ENCODE results near the gene PTGIS.

Gene PTGIS

DNA sequence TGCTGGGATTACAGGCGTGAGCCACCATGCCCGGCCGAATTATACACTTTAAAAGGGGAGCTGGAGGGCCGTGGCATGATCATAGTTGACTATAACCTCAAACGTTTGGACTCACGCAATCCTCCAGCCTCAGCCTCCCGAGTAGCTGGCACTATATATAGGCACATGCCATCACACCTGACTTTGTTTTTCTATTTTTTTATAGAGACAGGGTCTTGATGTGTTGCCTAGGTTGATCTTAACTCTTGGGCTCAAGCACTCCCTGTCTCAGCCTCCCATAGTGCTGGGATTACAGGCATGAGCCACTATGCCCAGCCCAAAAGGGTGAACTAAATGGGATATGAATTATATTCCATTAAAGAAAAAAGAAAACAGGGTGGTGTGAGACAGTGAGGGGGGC, 7.8 kb downstream of the PTGIS start:
- DNase-seq = no peak

GRCh38 chr20:49559411-49560081, 8.4 kb downstream of the PTGIS start:
- no peak for DNase-seq

GRCh38 chr20:49558826-49559225, 9.1 kb downstream of the PTGIS start:
- DNase-seq = no peak

DNA sequence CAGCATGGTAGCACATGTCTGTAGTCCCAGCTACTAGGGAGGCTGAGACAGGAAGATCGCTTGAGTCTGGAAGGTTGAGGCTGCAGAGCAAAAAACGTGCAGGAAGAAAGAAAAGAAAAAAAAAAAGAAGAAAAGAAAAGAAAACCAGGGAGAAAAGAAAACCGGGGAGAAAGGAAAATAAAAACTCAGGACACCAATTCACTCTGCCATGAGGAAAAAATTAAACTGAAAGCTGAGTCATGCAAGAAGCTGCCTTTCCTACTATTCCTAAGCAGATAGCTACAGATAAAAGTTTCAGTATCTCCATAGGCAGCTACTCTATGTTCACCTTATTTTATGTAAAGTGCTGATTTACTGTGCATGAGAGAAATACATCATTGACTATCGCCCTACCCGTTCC, 10.5 kb downstream of the PTGIS start:
- DNase-seq = no peak

DNA sequence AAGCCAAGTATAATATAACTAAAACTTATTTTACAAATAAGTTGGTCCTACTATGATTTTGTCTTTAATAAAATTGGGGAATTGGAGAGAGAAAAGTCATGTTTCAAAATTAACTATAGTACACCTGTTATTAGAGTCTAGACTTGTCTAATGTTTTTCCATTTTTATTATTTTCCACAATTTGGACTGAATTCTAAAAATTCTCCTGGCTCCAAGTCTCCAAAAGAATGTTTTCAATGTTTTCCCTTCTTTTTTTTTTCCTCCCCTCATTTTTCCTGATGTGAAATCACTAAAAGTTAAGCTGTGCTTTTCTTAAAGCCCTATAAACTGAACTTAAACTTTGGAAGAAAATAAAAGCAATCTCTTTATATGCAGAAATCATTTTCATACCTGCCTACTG, 11.3 kb downstream of the PTGIS start:
- DNase-seq = no peak

DNA sequence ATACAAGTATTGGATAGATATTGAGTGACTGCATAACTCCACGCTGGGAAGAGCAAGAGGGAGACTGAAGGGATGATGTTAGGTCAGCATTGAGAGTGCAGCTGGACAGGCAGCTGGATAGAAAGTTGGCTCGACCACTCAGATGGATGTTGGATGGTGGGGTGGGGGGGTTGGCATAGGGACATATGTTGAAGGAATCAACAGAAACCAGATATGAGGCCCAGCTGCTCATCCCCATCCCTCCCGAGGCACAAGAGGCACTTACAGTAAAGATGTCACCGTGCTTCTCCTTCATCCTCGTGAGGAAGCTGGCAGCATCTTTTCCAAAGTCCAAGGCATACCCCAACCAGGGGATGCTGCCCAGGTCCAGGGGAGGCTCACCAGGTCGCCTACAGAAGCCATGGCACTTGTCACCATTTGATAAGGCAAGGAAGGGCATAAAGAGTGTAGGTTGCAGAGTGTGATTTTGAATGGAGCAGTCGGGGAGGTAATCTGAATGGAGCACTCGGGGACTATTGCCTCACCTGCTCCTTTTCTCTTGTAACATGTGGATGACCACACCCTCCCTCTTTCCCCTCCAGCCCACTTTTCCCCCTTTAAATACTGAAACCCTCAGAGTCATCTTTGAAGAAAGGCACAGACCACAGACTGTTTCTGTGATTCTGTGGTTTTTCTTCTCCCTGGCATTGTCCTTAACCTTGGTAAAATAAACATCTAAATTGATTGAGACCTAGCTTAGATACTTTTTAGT, 18.0 kb downstream of the PTGIS start:
- peak; percentile 66 for DNase-seq

- no peak for DNase-seq
Observed at GRCh38 chr20:49548371-49548947, 19.5 kb downstream of the PTGIS start.

- no peak for DNase-seq
Observed at GRCh38 chr20:49545572-49545971, 22.4 kb downstream of the PTGIS start.

DNA sequence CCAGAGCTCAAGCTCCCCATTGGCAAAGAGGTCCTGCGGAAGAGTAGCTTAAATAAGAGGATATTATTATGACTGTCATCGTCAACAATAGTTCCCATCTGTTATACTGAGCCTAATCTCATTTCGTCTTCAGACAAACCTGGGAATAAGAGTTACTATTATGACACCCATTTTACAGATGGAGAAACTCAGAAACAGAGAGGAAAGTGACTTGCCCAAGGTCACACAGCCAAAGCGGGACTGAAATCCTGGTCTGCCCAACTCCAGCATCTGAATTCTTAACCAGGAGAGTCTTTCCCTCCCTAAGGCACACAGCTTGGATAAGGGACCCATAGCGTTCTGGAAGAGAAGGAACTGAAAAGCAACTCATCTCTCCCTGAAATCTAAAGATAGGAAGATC, 23.4 kb downstream of the PTGIS start:
- no peak for DNase-seq

DNA sequence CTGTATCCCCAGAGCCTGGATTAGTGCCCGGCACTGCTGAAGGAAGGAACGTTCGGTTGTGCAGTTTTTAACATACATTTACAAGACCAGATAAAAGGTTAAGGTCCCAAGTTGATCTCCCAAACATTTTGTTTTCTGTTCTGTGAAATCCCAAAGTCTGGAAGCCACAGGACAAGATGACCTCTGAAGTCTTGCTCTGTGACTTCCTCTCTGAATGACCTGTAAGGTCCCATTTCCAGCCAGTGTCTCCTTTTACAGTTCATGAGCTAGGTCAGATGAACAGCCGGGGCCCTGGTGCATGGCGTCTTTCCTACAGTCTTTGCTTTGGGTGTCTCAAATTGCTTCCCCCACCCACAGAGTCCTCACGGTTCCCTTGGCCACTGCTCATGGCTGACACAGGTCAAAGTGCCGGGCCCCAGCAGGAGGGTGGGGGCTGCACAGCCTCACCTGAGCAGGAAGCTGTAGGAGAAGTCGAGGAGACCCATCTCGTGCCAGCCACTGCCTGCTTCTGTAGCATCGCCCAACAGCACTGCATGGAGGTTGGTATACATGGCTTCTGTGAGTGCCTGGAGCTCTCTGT, 24.0 kb downstream of the PTGIS start:
- no peak for DNase-seq

- no peak for DNase-seq
Observed at GRCh38 chr20:49543071-49543857, 24.7 kb downstream of the PTGIS start.

GRCh38 chr20:49542514-49542991, 25.4 kb downstream of the PTGIS start:
- no peak for DNase-seq

DNA sequence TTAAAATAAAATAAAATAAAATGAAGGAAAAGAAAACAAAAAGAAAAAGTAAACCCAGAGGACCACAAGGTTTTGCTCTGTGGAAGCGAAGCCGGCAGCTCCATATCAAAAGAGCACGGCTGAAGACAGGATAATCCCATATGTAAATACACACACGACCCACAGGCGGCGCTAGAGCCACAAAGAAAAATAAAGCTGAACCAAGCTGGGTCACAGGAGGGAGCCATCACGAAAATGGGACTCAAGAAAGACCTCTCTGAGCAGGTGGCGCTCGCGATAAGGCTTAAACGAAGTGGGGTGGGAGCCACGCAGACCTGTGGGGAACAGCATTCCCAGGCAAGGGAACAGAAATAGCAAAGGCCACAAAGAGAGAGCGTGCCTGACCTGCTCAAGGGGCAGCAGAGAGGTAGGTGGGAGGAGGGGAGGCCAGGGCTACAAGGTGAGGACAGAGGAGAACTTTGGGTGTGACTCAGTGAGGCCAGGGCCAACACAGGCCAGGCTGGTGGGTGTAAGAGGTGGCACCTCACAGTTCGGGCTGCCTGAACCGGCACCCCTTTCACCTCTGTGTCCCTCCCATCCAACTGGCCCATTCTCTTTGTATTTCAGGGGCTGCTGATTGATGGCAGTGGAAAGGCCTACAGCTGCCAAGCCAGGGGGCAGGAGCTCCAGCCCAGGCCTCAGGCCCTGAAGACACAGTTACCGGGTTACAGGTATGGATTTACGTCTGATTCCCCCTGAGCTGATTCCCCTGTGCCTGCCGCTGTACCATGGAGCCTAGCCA, 26.0 kb downstream of the PTGIS start:
- DNase-seq = peak; percentile 64

GRCh38 chr20:49540687-49541435, 27.1 kb downstream of the PTGIS start:
- DNase-seq = no peak

GRCh38 chr20:49540232-49540620, 27.7 kb downstream of the PTGIS start:
- no peak for DNase-seq

DNA sequence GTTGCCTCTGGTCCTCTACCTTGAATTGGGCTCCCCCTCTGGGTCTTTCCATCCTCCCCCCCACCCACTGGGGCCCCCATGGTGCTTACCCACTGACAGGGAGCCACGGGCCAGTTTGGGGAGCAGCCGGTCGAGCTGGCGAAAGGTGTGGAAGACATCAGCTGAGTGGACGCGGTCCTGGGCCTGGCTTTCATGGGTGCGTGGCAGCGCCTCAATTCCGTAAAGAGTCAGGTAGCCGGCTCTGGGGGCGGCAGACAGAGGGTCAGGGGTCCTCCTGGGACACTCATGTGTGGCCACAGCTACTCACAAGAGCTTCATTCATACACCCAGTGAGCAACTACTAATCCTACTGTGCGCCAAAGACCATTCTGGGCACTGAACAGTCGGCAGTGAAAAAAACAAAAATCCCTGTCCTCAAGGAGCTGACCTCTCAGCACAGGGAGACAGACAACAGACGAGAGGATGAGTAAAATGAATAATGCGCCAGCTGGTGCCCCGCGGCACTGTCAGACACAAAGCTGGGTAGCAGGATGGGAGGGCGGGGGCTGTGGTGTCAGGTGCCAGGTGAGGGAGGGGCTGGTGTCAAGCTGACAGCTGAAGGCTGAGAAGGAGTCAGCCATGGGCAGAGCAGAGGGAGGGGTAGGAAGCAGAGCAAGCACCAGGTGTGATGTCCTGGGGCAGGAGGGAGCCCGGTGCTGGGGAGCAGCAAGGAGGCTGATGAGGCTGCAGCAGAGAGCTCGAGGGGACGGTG, 28.3 kb downstream of the PTGIS start:
- DNase-seq = no peak

GRCh38 chr20:49538950-49539349, 29.0 kb downstream of the PTGIS start:
- DNase-seq = no peak

DNA sequence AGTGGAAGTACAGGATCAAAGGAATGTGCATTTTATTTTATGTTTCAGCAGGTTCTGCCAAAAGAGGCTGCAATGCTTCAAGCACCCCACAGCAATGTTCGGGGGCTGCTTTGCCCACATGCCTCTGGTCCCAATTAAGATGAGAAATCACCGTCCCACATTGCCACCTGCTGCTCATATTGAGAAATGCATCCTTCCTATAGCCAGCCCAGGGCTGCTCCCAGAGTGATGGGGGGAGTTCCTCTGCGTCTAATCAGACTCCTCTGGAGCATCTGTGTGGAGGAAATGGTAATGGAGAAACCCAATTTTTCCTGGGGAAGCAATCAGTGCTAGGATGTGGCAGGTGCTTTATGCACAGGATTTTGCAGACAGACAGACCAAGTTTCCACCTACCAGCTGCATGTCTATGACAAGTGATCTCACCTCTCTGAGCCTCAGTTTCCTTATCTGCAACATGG, 33.7 kb downstream of the PTGIS start:
- peak; percentile 60 for DNase-seq

- DNase-seq = no peak
Observed at GRCh38 chr20:49532285-49532946, 35.5 kb downstream of the PTGIS start.

- DNase-seq = no peak
Observed at GRCh38 chr20:49529470-49529869, 38.5 kb downstream of the PTGIS start.

Data from left hindlimb (tissue), 1 donor.